Kasumi-1 (cell line): ENCODE data around the gene ABCD1.
A peak's percentile ranks its signal among the peaks of the same experiment; 100 is the strongest.
"Not testable (repeated sequence)": the region's sequence is repeated elsewhere in the genome, so short reads cannot be mapped to it uniquely, and the experiment has no call there.

ENCODE experiments used
- DNase-seq, 2 experiments: peaks; one replicate each; lab custom pipeline; 2025; lab: John Stamatoyannopoulos, UW

Gene ABCD1

DNA sequence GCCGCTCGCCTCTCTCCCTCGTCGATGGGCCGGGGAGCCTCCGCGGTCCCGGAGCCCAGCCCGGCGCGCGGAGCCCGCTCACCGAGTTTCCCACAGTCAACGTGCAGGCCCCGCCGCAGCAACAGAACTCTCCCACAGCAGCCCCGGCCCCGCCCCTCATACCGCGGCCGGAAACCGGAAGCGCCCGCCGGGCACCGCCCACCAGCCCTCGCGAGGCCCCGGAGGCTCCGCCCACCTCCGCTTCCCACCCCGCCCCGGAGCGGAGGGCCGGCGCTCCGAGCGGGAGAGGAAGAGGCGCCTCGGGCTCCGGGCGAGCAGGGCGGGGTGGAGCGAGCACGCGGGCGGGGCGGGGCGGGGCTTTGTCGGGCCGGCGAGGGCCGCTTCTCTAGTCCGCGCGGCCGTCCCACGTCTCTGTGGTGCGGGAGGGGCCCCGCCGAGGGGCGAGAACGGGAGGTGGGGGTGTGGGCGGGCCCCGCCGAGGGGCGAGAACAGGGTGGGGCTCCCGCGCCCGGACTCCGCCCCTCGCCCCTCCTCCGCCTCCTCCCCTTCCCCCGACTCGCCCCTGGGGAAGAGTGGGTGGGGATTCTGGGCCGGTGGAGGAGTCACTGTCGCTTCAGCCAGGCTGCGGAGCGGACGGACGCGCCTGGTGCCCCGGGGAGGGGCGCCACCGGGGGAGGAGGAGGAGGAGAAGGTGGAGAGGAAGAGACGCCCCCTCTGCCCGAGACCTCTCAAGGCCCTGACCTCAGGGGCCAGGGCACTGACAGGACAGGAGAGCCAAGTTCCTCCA is at the start of gene ABCD1, which contains the start of gene BCAP31:
Gene ABCD1 (plus strand): TSS at position 605 of the 787 bp plus-strand sequence. CDS start 411 bp downstream, outside the sequence.
Gene BCAP31 (minus strand): TSS at position 136 of the 787 bp plus-strand sequence. CDS start 1,143 bp downstream, outside the sequence.
- DNase-seq, result peak; percentile 70 to 84

DNA sequence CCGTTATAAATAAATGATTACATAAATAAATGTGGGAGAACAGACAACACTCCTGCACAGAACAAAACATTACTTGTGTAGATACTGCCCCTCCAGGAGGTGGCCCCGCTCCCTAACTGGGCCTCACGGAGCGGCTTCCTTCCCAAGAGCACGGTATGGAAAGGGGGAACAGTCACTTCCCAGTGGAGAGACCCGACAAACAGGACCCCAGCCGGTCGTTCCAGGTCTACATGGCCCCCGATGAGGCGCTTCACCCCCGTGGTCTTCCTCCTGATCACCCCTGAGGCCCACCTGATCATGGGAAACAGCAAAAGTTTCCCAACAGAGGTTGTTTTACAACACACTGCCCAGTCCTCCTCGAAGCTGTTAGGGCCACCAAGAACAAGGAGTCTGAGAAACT is 43.5 kb upstream of the ABCD1 start:
- no peak for DNase-seq

DNA sequence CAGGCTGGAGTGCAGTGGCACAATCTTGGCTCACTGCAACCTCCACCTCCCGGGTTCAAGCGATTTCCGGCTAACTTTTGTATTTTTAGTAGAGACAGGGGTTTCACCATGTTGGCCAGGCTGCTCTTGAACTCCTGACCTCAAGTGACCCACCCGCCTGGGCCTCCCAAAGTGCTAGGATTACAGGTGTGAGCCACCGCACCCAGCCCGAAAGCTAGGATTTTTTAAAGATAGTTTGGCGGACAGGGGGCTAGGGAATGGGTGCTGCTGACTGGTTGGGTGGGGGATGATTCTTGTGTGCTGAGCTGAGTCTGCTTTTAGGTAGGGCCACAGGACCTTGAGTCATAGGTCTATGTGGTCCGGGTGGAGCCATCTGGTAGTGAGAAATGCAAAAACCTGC is 41.2 kb upstream of the ABCD1 start:
- not testable (repeated sequence) for DNase-seq

DNA sequence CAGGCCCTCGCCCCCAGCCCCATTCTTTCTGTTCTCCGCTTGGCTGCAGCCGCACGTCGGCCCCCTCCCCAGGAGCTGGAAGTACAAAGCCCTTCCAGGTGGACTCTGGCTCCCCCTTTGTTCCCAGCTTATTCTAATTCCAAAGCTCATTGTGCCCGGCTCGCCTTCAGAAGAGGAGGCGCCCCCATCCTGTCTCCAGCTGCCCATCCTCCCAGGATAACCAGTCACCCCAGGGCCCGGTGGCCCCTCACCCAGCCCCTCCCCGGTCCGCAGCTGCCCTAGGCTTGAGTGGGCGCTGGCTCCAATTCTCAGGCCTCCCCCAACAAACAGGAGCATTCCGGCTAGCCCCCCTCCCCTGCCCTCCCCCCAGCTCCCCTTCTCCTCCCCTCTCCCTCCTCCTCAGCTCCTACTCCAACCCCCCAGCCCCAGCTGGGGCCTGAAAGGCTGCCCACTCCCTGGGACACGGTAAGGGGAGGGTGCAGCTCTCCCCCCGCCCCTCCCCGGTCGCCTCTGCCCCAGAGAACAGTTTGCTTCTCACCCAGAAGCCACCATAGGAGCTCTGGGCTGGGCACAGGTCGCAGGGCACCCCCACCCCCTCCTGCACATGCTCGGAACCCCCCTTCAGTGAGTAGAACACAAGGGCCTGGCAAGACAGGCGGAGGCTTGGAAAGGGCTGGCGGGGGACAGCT is 40.0 kb upstream of the ABCD1 start:
- no peak for DNase-seq

DNA sequence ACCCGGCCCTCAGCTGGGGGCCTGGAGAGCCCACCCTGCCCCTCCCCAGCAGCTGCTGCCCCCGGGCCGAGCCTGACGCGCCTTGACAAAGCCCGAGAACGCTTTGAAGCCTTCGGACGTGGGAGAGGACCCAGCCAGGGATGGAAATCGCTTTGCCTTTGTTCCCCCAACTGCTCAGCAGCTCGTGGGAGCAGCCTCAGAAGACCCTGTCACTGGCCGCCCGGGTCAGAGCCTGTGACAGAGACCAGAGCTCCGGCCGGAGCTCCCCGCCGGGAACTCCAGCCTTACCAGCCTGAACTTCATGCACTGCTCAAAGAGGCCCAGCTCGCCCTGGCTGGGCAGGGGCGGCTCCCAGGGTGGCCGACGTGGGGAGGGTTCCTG is 39.5 kb upstream of the ABCD1 start:
- DNase-seq, result no peak

DNA sequence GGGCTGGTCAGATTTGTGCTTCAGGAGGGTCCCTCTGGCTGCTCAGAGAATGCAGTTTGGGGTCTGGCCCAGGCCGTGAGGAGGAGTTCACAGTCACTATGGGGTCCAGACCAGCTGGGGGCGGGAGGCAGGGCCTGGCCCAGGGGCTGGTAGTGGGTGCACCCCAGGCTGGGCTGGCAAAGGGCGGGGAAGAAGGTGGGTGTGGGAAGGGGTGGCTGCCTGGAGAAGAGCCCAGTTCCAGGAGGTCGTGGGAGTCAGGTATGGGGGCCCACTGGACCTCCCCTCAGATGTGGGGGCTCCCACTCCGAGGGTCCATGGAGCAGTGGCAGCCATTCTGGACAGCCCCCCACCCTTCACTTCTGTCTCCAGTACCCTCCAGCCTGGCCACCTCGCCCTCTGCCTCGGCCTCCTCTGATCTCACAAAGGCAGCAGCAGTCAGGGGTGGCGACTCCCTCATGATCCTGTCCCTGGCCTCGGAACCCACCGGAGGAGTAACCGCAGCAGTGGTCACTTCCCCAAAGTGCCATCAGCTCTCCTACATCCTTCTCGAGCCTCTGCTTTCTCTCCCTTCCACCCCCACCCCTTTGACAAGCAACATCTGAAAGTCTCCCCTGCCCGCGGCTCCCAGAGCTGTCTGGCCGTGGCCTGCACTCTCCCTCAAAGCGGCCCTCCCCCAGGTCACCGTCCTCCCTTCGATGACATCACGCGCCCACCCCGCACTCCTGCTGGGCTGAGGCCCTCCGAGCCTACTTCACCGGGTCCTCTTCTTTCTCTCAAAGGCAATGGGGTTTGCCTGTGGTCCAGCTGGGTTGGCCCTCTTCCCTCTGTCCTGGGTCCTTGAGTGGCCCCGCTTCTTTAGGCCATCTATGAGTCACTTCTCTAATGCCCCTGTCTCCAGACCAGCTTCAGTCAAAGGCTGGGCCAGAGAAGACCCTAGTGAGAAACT is 38.6 kb upstream of the ABCD1 start:
- no peak for DNase-seq

DNA sequence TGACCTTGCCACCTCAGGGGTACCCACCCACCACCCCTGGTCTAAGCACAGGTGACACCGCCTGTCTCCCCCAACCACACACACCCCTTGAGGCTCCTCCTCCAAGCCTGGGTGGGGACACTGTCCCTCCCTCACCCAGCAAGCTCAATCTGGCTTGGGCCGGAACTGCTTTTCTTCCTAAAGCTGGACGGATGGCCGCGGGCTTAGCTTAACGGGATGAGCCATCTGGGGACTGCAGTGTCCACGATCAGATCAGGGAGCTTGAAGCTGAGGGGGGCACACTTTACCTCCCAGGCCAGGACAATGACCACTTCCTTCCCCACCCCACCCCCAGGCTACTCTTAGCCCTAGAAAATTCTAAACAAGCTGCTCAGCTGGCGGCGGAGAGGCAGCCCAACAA is 37.9 kb upstream of the ABCD1 start:
- no peak for DNase-seq

DNA sequence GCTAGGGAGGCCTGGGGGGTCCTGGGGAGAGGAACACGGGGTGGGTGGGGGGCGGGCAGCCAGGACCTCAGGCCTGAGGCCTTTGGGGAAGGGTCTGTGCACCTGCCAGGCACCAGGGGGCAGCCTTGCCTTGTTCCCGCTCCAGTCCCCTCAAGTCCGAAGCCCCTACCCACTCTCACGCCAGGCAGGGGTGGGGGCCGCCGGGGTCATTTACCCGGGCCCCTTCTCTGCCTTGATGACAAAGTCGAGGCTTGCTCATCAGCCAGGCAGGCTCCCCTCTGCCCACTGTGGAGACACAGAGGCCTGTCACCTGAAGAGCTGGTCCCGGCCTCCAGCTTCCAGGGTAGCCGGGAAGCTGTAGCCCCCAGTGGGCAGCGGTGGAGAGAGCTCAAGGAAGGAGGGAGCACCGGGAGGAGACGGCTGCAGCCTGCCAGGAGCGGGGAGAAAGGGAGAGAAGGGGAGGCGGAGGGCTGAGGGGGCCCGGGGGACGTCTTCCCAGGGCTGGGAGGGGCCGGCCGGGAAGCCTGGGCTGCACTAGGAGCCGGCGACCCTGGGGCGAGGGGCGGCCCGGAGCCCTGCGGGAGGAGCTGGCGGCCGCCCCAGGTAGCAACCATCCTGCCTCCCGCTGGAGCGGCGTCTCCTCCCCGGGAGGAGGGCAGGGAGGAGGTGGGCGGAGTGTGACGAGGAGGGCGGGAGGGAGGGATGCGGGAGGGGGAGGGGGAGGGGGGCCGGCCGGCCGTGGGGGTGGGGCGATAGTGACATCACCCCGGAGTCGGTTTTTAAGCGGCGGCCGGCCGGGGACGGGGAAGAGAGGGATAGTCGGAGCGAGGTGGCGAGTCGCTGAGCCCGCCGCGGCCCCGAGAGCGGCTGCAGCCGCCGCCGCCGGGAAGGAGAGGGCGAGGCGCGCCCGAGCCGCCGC is 37.3 kb upstream of the ABCD1 start, which contains the start of gene SLC6A8:
Gene SLC6A8 (plus strand): TSS at position 806 of the 919 bp plus-strand sequence. CDS start 649 bp downstream, outside the sequence.
- no peak for DNase-seq

DNA sequence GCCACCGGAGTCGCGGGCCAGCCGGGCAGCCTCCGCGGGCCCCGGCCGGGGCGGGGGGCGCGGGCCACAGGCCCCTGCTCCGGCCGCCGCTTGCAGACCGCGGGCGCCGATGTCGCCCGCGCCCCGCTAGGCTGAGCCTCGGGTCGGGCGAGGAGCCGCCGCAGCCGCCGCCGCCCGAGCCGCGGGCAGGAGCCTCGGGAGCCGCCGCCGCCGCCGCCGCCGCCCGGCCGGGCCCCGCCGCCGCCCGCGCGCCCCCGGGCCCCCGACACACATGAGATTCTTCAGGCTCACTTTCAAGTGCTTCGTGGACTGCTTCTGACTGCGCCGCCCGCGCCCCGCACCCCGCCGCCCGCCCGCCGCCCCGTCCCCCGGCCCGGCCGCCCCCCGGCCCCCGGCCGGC is 36.6 kb upstream of the ABCD1 start:
- no peak for DNase-seq

DNA sequence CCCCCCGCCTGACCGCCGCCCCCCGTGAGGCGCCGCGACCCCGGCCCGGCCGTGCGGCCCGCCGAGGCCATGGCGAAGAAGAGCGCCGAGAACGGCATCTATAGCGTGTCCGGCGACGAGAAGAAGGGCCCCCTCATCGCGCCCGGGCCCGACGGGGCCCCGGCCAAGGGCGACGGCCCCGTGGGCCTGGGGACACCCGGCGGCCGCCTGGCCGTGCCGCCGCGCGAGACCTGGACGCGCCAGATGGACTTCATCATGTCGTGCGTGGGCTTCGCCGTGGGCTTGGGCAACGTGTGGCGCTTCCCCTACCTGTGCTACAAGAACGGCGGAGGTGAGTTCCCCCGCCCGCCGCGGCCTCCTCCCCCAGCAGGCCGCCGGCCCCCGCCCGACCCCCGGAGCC is 36.1 kb upstream of the ABCD1 start:
- DNase-seq, result no peak

DNA sequence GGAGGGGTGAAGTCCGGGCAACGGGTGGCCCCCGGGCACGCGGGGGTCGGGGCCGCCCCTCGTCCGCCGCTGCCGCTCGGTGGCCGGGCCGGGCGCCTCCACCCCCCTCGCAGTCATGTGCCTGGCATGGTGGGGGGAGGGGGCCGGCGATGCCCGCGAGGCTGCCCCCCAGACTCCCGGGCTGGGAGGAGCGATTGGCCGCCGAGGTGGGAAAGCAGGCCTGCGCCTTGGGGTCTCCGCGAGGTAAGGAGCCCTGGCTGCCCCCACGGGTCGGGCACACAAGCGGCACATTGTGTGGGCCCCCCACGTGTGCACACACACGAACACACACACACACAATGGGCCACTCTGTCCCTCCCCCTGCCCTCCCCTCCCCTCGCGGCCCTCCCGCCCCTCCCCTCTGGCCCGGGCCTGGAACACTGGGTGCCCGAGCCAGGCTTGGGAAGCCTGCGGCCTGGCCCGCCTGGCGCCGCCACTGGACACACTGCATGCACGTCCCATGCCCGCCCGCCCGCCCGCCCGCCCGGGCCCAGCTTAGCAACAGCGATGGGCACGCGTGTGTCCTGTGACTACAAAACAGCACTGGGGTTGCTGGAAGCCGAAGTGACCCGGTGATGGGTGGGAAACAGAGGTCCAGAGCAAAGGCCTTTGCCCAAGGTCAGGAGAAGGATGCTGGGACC is 35.6 kb upstream of the ABCD1 start:
- no peak for DNase-seq

DNA sequence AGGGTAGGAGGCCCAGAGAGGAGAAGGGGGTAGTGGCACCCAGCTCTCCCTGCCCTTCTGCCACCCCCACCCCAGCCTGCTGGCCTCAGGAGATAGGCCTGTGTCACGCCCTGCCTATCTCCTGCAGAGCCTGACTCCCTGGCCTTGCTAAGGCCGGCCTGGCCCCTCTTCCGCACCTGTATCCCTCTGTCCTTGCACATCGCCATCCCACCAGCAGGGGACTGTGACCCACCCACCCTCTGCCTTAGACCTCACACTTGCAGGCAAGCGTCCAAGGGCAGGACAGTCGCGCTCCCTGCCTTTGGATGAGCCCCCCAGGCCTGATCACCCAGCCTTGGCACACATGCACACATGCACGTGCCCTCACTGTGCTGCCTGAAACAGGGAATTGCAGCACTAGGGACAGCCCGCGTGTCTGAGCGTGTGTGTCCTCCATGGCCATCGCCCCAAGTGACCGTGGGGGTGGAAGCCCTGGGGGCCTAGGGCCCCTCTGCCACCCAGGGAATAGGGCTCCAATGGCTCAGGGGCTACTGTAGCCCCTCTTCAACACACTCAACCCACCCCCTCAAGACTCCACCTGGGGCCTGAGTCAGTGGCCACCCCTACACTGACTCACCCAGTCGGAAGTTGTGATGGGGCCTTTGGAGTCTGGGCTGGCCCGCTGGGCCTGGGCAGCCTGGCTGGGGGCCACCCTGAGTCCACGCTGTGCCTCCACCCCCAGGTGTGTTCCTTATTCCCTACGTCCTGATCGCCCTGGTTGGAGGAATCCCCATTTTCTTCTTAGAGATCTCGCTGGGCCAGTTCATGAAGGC is 34.8 kb upstream of the ABCD1 start:
- no peak for DNase-seq

DNA sequence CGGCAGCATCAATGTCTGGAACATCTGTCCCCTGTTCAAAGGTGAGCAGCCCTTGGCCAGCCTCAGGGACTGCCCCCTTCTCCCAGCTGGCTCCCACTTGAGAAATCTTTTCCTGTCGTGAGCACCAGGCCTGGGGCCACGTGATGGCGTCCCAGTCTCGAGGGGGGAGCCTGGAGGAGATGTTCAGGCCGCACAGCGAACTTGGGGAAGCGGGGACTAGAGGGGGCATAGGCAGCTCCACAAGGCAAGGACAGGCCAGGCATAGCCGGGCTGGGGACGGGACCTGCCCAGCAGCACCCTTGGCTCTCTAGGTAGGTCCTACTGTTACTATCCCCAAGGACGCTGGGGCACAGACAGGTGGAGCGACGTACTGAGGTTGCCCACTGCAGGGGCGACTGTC is 34.2 kb upstream of the ABCD1 start:
- no peak for DNase-seq

DNA sequence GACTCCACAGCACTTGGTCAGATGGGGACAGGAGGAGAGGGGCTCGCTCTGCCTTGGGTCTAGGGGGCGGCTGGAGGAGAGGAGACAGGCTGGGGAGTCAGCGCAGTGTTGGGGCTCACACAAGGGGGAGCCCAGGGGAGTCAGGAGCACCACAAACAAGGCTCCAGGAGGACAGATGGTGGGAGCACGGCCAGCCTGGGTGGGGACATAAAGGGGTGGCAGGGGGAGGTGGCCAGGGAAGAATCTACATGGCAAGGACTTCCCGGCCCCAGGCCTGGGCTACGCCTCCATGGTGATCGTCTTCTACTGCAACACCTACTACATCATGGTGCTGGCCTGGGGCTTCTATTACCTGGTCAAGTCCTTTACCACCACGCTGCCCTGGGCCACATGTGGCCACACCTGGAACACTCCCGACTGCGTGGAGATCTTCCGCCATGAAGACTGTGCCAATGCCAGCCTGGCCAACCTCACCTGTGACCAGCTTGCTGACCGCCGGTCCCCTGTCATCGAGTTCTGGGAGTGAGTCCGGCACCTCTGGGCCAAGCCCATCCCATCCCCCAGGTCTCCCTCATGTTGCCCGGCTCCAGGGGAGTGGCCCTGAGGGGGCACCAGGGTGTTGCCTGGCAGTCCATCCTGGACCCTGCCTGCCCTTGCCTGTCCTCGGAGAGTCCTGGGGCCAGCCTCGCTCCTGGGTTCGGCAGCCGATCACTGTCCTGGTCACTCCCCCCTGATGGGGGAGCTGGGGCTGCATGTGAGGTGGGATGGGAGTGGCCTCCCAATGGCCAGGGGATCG is 33.4 kb upstream of the ABCD1 start:
- DNase-seq, result not testable (repeated sequence)

DNA sequence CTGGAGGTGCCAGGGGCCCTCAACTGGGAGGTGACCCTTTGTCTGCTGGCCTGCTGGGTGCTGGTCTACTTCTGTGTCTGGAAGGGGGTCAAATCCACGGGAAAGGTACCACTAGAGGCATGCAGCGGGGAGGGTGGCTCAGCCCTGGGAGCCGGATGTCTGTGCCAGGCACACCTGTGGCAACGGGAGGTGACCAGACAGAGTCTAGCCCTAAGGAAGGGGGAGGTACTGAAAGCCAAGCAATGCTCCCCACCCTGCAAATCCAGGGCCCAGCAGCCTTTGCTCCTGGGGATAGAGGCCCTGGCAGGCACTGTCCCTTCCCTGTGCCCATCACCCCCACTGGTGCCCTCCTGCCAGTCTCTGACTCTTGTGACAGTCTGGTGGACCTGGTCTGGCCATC is 32.7 kb upstream of the ABCD1 start:
- no peak for DNase-seq

DNA sequence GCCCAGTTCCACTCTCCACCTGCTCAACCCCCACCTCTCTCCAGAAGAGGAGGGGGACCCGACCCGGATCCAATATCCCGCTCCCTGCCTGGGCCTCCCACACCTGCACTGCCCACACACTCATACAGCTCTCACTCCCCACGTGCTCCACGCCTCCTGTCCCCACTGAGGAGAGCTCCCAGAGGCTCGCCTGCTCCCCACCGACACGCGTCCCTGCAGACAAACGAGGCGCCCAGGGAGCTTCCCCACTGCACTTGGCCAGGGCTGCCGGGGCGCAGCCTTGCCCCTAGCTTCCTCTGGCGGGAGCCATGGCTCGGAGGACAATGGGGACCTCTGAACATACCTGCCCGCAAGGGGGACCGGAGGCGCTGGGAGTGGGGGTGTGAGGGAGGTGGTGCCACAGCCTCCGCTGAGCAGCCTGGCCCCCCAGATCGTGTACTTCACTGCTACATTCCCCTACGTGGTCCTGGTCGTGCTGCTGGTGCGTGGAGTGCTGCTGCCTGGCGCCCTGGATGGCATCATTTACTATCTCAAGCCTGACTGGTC is 32.0 kb upstream of the ABCD1 start:
- no peak for DNase-seq

DNA sequence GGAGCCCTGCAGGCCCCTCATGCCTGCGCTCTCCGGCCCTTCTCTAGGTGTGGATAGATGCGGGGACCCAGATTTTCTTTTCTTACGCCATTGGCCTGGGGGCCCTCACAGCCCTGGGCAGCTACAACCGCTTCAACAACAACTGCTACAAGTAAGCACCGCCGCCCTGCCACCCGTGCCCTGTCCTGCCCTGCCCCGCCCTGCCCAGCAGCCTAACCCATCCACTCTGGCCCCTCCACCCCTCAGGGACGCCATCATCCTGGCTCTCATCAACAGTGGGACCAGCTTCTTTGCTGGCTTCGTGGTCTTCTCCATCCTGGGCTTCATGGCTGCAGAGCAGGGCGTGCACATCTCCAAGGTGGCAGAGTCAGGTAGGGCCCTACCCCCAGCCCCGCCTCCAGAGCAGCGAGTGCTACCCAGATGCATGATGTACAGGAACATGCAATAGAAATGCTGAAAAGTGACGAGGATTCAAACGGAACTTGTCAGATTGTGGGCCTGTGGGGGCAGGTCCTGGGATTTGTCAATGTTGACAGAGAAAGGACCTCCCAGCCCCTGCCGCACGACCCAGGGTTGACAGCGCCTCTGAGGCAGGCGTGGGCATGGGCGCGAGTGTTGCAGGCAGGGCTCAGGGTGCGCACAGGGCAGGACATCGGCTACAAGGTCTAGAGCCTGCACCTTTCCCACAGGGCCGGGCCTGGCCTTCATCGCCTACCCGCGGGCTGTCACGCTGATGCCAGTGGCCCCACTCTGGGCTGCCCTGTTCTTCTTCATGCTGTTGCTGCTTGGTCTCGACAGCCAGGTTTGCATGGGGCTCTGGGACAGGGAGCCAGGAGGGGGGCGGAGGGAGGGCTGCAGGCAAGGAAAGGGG is 31.2 kb upstream of the ABCD1 start:
- no peak for DNase-seq
